Activated CD4-positive, CD25-positive, alpha-beta regulatory T cell treated with anti-CD3 and anti-CD28 coated beads, Interleukin-2, amount 50 U/mL, for 16 hours (primary cell): ENCODE data around the gene SIRT2.

ENCODE experiments used
- DNase-seq: peaks from one replicate; pipeline ENCODE4 v3.0.0-alpha.2; 2020; ENCODE audit warnings: low read depth, low spot score

Gene SIRT2

DNA sequence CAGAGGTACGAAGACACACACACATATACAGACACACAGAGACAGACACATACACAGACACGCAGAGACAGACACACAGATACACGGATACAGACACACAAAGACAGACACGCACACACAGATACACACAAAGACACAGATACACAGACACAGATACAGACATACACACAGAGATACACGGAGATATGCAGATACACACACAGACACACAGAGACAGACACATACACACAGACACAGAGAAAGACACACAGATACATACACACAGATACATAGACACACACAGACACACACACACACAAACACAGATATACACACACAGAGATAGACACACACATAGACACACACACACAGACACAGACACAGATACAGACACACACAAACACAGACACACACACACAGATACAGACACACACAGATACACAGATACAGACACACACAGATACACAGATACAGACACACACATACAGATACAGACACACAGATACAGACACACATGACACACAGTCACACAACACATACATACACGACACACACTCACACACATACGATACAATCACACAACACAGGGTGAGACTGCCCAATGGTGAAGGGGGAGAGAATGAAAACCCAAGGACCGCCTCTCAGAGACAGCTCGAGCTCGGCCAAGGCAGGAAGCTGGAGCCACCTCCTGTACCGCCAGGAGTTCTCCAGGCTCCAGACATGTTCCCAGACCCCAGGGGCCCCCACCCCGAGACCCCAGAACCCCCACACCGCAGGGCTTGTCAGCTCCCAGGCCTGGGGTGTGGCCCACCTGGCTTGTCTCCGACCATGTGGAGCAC is 21.4 kb upstream of the SIRT2 start:
- no peak for DNase-seq

DNA sequence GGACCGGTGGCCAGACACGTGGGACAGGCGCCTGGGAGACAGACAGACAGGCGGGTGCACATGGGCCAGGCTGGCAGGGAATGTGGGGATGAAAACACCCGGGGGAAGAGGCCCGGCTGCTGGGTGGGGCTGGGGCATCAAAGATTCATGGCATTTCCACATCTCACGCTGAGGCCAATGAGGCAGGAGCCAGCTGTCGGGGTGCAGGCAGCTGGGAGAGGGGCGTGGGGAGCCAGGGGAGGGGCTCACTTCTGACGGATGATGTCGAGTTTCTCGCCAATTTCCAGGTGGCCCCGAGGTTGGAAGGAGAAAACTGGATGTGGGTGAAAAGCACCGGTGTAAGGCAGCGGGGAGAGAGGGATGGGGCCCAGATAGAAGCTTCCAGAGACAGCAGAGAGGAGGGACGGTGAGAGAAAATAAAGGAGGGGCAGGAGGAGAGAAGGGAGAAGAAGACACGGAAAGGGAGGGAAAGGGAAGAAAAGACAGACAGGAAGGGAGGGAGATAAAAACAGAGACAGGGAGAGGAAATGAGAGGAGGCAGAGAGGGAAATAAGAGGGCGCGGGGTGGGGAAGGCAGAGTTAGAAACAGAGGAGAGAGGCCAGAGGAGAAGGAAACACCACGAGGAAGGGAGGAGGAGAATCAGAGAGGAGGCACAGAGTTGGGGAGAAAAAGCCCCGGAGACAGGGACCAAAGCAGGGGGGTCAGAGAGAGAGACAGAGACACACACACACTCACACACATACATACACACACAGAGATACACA is 20.6 kb upstream of the SIRT2 start:
- DNase-seq, result no peak

DNA sequence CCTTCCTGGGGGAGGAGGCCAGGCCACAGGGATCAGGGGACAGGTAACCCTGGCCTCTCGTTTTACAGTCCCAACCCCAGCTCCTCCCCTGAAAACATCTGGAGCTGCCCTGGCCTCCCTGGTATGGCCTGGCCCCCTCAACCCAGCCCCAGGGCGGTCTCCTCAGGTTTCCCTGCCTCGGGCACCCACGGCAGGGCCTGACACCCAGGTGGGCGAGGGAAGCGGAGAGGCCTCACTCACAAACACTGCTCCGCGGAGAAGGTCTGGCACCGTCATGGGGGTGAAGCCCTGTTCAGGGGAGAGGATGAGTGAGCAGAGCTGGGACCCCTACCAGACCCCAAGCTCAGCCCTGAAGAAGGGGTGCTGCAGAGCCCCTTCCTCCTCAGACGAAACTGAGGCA is 19.1 kb upstream of the SIRT2 start:
- DNase-seq, result no peak

DNA sequence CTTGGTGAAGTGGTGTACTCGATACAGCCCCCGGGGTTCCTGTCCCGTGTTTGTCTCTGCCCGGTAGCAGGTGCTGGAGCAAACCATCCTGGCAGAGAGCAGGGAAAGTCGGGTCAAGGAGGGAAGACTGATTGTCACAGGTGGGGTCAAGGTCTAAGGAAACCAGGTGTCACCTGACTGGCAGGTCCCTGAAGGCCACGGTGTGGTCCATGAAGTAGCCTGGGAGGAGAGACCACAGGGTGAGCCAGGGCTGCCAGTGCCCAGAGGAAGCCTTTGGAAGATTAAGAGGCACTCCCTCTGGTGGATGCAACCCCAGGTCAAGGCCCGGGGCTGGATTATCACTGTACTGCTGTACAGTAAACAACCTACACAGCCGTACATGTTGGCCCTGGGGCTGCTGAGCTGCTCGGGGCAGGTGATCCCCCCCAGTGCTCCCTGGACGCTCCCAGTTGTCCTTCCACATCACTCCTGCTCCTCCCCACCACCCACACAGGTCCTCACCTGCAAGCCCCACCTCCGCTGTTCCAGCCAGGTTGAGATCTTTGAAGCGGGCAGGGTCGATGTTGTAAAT is 18.6 kb upstream of the SIRT2 start:
- no peak for DNase-seq

DNA sequence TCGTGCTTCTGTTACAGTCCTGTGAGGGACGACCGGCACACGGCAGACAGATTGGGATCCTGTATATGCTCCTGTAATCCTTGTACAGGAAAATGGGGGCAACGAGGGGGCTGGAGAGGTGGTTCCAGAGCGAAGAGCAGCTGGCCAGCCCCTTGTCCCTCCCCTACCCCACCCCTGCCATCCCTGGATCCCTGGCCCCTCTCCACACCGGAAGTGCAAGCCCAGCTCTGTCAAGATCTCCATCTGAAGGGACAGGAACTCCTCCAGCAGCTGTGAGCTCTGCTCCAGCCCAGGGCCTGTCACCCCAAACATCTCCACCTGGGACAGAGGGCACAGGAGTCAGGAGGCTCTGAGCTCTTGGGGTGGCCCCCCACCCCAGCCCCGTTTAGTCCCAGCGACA is 18.1 kb upstream of the SIRT2 start:
- no peak for DNase-seq

DNA sequence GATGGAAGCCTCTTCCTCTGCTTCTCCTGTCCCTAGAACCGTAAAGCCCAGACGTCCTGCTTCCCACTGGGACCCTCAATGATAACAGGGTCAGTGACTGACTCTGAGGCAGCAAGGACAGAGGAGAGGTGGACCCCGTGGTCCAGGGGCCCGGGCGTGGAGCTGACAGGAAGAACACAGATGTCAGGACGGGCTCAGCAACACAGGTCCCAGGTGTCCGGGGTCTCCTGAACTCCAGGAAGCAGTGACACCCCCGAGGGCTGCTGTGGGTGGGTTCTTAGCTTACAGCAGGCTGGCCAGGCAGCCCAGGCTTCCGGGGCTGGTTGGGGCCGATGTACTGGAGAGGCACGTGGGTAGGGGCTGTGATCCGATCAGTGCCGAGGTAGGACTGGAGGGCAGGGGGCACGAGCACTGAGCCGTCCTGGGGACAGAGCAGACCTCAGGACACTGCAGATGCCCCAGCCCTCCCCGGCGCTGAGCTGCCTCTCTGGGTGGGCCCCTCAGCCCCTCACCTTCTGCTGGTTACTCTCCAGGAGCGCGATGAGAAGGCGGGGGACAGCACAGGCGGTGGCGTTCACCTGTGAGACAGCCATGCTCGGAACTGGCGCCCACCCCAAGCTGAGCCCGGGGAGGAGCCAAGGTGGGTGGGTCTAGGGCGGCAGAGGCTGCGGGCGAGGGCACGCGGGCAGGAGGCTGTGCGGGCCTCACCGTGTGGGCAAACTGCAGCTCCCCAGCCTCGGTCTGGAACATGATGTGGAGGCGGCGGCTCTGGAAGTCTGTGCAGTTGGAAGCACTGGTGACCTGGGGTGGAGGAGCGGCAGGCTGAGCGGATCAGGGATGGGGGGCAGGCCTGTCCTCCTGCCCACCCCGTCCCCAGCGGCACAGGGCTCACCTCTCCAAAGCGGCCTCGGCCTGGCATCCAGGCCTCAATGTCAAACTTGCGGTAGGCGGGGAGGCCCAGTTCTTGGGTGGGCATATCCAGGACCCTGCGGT is 16.2 kb upstream of the SIRT2 start:
- no peak for DNase-seq

DNA sequence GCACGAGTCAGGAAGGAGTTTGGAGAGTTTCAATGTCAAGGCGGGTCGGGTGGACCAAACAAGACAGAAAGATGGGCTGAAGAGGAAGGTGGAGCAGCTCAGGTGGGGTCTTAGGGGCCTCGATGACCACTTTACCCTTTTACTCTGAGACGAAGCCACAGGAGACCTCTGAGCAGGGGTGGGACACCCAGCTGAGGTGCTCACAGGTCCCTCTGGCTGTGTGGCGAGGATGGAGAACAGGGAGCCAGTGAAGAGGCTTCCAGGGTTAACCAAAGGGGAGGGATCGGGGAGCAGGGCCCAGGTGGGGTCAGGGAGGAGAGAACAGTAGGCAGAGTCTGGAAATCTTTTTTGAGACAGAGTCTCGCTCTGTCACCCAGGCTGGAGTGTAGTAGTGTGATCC is 14.5 kb upstream of the SIRT2 start:
- DNase-seq, result no peak

GRCh38 chr19:38912600-38913514 is 13.4 kb upstream of the SIRT2 start:
- no peak for DNase-seq

- DNase-seq, result no peak
These were observed 12.1 kb upstream of the SIRT2 start for GRCh38 chr19:38911388-38912001.

DNA sequence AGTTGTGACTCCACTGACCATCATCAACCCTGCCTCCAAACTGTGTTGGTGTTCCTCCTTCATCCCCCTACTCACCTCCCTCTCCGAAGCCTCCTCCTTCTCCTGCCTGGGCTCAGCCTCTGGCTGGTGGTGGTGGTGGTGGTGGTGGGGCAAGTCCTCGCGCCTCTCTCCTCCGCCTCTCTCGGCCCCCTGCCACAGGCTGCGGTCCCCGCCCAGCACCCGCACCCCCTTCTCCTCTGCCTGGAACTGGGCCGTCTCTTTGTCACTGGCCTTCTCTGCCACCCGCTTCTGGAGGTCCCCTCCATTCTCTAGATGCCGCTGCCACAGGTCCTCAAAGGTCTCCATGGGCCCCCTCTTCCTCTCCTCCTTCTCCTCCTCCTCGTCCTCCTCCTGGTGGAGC is 11.1 kb upstream of the SIRT2 start:
- no peak for DNase-seq

GRCh38 chr19:38908911-38909310 is 9.5 kb upstream of the SIRT2 start:
- no peak for DNase-seq

GRCh38 chr19:38907670-38908069 is 8.3 kb upstream of the SIRT2 start:
- DNase-seq, result no peak

DNA sequence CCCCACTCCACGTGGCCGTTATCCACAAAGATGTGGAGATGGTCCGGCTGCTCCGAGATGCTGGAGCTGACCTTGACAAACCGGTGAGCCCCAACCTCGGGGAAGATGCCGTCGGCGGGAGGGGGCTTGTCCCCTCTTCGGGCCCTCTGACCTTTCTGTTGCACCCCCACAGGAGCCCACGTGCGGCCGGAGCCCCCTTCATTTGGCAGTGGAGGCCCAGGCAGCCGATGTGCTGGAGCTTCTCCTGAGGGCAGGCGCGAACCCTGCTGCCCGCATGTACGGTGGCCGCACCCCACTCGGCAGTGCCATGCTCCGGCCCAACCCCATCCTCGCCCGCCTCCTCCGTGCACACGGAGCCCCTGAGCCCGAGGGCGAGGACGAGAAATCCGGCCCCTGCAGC is 7.8 kb upstream of the SIRT2 start:
- no peak for DNase-seq

DNA sequence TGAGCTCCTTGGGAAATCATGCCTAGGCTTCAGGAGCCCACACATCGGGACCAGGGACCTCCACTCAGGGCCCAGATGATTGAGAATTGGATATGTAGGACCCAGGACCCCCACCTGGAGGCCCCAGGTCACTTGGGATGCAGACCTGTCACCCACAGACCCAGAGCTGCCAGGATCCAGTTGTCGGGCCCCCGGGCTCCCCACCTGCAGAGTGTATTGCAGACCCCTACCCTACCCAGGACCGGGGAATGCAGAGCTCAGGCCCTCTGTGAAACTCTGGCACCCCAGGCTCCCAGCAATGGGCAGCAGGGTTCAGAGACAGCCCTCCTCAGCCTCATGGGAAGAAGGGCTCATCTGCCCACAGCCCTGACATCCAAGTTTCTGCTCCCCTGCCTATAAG is 6.2 kb upstream of the SIRT2 start:
- no peak for DNase-seq

DNA sequence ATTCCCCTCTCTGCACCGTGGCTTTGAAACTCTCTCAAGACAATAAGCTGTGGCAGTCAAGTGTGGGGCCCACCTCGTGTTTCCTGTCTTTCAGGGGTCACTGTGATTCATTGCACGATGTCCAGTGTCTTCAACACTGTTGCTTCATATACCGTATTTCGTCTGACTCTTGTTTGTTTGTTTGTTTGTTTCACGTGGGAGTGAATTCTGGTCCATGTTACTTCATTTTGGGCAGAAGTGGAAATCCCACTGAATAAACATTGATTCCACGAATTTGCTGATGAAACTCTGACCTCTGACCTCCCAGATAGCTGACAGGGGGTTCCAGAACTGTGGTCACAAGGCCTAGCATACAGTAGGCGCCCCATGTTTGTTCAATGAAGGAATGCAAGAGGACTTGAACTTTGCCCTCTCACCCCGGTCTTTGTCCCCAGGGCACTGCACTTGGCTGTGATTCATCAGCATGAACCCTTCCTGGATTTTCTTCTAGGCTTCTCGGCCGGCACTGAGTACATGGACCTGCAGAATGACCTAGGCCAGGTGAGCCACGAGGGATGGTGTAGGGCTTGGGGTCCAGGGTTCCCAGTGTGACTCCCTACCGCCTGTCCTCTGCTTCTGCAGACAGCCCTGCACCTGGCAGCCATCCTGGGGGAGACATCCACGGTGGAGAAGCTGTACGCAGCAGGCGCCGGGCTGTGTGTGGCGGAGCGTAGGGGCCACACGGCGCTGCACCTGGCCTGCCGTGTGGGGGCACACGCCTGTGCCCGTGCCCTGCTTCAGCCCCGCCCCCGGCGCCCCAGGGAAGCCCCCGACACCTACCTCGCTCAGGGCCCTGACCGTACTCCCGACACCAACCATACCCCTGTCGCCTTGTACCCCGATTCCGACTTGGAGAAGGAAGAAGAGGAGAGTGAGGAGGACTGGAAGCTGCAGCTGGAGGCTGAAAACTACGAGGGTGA is 5.4 kb upstream of the SIRT2 start:
- no peak for DNase-seq

DNA sequence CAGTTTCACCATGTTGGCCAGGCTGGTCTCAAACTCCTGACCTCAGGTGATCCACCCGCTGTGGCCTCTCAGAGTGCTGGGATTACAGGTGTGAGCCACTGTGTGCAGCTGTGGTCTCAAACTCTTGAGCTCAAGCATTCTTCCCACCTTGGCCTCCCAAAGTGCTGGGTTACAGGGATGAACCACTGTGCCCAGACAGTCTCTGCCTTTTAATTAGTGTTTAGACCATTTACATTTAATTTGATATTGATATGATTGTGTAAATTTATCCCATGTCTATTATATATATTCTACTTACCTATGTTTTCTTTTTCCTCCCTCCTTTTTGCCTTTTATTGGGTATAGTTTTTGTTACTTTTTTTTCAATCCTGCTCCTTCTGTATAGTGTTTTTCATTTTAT is 2.3 kb upstream of the SIRT2 start:
- no peak for DNase-seq

GRCh38 chr19:38900743-38901190 is 1.3 kb upstream of the SIRT2 start:
- DNase-seq, result no peak

GRCh38 chr19:38900202-38900629 is 798 bp upstream of the SIRT2 start:
- DNase-seq, result no peak
